ENCODE results near the gene HMCN1. TPM values are rescaled to one million over a fixed set of nuclear protein-coding genes. Genes with fewer than 3 reads are reported as not detected.
A peak's percentile ranks its signal among the peaks of the same experiment; 100 is the strongest.

Gene HMCN1
- polyA plus RNA-seq, 1 of the 3 experiments (the other 2 are of a cell fraction) = 59.5 TPM

DNA sequence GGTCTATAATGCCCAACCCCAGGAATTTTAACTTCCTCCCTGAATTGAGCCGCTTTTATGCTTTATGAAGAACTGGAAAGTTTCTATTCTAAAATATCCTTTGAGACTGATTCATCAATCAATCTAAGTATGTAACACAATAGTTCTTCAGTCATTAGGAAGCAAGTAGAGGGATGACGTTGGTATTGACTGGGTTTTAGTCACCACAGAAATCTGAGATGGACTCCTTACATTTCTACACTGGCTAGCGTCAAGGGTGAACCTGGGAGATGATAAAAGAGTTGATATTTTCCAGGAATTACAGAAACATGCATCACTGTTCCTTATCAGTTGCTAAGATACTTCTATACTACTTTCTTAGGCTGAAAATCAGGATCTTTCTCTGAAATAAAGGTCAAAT lies 308.0 kb downstream of the HMCN1 start:
- H3K4me3 ChIP-seq (ENCODE audit: low read depth in 2 of 2, low read length in 1 of 2) = no peak overlapping the region
- H2AFZ ChIP-seq (ENCODE audit: low read depth) = no peak overlapping the region
- POLR2A ChIA-PET = no interaction called here
- H3K9me2 ChIP-seq = no peaks in the 10 kb centered on the region
- no peak for DNase-seq
- WGBS (ENCODE audit: low lambda C conversion rate) = 24% methylated on average over 3 of the region's 3 CpGs
- H3F3A ChIP-seq (replicated peaks; ENCODE audit: insufficient read depth) = no peaks in the 10 kb centered on the region
- H3K9me3 ChIP-seq = no peaks in the 10 kb centered on the region
- H3K36me3 ChIP-seq (replicated peaks in 1 of 2; ENCODE audit: control insufficient read depth in 1 of 2, insufficient read depth in 2 of 2, low read length in 1 of 2) = peaks cover 0 to 55% of the 10 kb centered on the region in 2 experiments
- H3K27me3 ChIP-seq (ENCODE audit: insufficient read depth) = no peaks in the 10 kb centered on the region; the same call in 1 of the 2 replicates
- H3K4me2 ChIP-seq = no peak overlapping the region
- no peaks in the 10 kb centered on the region for H4K20me1 ChIP-seq (ENCODE audit: insufficient read depth)
- TF ChIP-seq NFIC (IDR thresholded peaks at IDR 0.05; ENCODE audit: borderline replicate concordance) = no peak
- TF ChIP-seq, protein P1, sequence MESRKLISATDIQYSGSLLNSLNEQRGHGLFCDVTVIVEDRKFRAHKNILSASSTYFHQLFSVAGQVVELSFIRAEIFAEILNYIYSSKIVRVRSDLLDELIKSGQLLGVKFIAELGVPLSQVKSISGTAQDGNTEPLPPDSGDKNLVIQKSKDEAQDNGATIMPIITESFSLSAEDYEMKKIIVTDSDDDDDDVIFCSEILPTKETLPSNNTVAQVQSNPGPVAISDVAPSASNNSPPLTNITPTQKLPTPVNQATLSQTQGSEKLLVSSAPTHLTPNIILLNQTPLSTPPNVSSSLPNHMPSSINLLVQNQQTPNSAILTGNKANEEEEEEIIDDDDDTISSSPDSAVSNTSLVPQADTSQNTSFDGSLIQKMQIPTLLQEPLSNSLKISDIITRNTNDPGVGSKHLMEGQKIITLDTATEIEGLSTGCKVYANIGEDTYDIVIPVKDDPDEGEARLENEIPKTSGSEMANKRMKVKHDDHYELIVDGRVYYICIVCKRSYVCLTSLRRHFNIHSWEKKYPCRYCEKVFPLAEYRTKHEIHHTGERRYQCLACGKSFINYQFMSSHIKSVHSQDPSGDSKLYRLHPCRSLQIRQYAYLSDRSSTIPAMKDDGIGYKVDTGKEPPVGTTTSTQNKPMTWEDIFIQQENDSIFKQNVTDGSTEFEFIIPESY (IDR thresholded peaks at IDR 0.05; ENCODE audit: borderline replicate concordance, low read depth) = no peak
- TF ChIP-seq, protein P2, sequence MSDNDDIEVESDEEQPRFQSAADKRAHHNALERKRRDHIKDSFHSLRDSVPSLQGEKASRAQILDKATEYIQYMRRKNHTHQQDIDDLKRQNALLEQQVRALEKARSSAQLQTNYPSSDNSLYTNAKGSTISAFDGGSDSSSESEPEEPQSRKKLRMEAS (IDR thresholded peaks at IDR 0.05; ENCODE audit: low read depth) = no peak
- TF ChIP-seq TEAD4 (IDR thresholded peaks at IDR 0.05; ENCODE audit: borderline replicate concordance, insufficient read depth) = no peak
- TF ChIP-seq, protein P3, sequence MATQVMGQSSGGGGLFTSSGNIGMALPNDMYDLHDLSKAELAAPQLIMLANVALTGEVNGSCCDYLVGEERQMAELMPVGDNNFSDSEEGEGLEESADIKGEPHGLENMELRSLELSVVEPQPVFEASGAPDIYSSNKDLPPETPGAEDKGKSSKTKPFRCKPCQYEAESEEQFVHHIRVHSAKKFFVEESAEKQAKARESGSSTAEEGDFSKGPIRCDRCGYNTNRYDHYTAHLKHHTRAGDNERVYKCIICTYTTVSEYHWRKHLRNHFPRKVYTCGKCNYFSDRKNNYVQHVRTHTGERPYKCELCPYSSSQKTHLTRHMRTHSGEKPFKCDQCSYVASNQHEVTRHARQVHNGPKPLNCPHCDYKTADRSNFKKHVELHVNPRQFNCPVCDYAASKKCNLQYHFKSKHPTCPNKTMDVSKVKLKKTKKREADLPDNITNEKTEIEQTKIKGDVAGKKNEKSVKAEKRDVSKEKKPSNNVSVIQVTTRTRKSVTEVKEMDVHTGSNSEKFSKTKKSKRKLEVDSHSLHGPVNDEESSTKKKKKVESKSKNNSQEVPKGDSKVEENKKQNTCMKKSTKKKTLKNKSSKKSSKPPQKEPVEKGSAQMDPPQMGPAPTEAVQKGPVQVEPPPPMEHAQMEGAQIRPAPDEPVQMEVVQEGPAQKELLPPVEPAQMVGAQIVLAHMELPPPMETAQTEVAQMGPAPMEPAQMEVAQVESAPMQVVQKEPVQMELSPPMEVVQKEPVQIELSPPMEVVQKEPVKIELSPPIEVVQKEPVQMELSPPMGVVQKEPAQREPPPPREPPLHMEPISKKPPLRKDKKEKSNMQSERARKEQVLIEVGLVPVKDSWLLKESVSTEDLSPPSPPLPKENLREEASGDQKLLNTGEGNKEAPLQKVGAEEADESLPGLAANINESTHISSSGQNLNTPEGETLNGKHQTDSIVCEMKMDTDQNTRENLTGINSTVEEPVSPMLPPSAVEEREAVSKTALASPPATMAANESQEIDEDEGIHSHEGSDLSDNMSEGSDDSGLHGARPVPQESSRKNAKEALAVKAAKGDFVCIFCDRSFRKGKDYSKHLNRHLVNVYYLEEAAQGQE (IDR thresholded peaks at IDR 0.05; ENCODE audit: low read depth, low read length) = no peak
- TF ChIP-seq SMC3 (IDR thresholded peaks at IDR 0.05; ENCODE audit: low read depth, low read length) = no peak
- TF ChIP-seq, protein P4, sequence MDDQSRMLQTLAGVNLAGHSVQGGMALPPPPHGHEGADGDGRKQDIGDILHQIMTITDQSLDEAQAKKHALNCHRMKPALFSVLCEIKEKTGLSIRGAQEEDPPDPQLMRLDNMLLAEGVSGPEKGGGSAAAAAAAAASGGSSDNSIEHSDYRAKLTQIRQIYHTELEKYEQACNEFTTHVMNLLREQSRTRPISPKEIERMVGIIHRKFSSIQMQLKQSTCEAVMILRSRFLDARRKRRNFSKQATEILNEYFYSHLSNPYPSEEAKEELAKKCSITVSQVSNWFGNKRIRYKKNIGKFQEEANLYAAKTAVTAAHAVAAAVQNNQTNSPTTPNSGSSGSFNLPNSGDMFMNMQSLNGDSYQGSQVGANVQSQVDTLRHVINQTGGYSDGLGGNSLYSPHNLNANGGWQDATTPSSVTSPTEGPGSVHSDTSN (IDR thresholded peaks at IDR 0.05) = peak; percentile 15; the same call in 1 of the 2 replicates
- H3K4me1 ChIP-seq (ENCODE audit: control insufficient read depth in 1 of 2, insufficient read depth in 2 of 2, low read depth in 1 of 2, low read length in 1 of 2) = no peaks in the 10 kb centered on the region; a peak in 1 of 4 replicates
- CTCF ChIA-PET = no interaction called here
- peak overlapping the region in 1 of 2 experiments; percentile 42; a peak in 1 of 4 replicates for H3K27ac ChIP-seq (ENCODE audit: low read depth in 2 of 2, low read length in 1 of 2)
- no peaks in the 10 kb centered on the region for H3K79me2 ChIP-seq (ENCODE audit: insufficient read depth)
- H3K9ac ChIP-seq = no peak overlapping the region

DNA sequence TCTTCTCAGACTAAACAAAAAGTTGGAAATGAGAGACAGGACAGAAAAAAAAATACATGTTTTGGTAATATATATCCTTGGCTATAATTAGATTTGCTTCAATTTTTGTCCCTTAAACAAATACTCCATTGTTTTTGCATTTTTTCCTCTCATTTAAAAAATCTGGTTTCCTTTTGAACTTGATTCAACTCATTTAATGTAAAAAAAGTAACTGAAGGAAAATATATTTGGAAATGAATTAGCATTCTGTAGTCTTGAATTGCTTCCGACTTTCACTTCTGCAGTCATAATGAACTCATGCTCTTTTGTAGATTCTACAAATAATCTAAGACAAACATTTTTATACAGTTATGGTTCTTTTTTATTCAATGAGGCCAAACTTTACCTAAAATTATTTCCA lies 309.1 kb downstream of the HMCN1 start:
- CTCF ChIA-PET = interaction anchor here (0.7 kb wide), 1 partner anchor 231 kb away, joined by 3 read pairs; no protein-coding TSS in a partner anchor

More for the DNA sequence above, 309.1 kb downstream of the HMCN1 start:
- H3K4me2 ChIP-seq = no peak overlapping the region
- no peaks in the 10 kb centered on the region for H3K79me2 ChIP-seq (ENCODE audit: insufficient read depth)
- WGBS (ENCODE audit: low lambda C conversion rate) = 37% methylated on average over 1 of the region's 1 CpG
- H3K36me3 ChIP-seq (replicated peaks in 1 of 2; ENCODE audit: control insufficient read depth in 1 of 2, insufficient read depth in 2 of 2, low read length in 1 of 2) = peaks cover 0 to 56% of the 10 kb centered on the region in 2 experiments
- H3K9ac ChIP-seq = no peak overlapping the region
- no peak for TF ChIP-seq CHD2 (IDR thresholded peaks at IDR 0.05; ENCODE audit: low read length, partially characterized antibody)
- no peak for TF ChIP-seq SMC3 (IDR thresholded peaks at IDR 0.05; ENCODE audit: low read depth, low read length)
- no peak for TF ChIP-seq FOXM1 (IDR thresholded peaks at IDR 0.05; ENCODE audit: low read depth)
- no peak for TF ChIP-seq MEF2A (IDR thresholded peaks at IDR 0.05; ENCODE audit: borderline replicate concordance, low read depth)
- no peak for TF ChIP-seq JUND (IDR thresholded peaks at IDR 0.05)
- TF ChIP-seq, protein P5, sequence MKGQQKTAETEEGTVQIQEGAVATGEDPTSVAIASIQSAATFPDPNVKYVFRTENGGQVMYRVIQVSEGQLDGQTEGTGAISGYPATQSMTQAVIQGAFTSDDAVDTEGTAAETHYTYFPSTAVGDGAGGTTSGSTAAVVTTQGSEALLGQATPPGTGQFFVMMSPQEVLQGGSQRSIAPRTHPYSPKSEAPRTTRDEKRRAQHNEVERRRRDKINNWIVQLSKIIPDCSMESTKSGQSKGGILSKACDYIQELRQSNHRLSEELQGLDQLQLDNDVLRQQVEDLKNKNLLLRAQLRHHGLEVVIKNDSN (IDR thresholded peaks at IDR 0.05; ENCODE audit: borderline replicate concordance, low read depth) = no peak
- TF ChIP-seq MXI1 (IDR thresholded peaks at IDR 0.05; ENCODE audit: low read depth, low read length) = no peak
- TF ChIP-seq, protein P4 (IDR thresholded peaks at IDR 0.05) = no peak
- H3K27me3 ChIP-seq (ENCODE audit: insufficient read depth) = no peaks in the 10 kb centered on the region; the same call in 1 of the 2 replicates
- POLR2A ChIA-PET = no interaction called here
- DNase-seq = no peak
- H3K4me3 ChIP-seq (ENCODE audit: low read depth in 2 of 2, low read length in 1 of 2) = no peak overlapping the region
- H3K27ac ChIP-seq (ENCODE audit: low read depth in 2 of 2, low read length in 1 of 2) = peak overlapping the region in 1 of 2 experiments; percentile 42; a peak in 2 of 4 replicates
- no peaks in the 10 kb centered on the region; a peak in 1 of 4 replicates for H3K4me1 ChIP-seq (ENCODE audit: control insufficient read depth in 1 of 2, insufficient read depth in 2 of 2, low read depth in 1 of 2, low read length in 1 of 2)
- no peaks in the 10 kb centered on the region for H3K9me3 ChIP-seq
- no peak overlapping the region for H2AFZ ChIP-seq (ENCODE audit: low read depth)
- H3K9me2 ChIP-seq = no peaks in the 10 kb centered on the region
- no peaks in the 10 kb centered on the region for H3F3A ChIP-seq (replicated peaks; ENCODE audit: insufficient read depth)
- no peaks in the 10 kb centered on the region for H4K20me1 ChIP-seq (ENCODE audit: insufficient read depth)
